Lower lobe of right lung (tissue), 2 donors: ENCODE measurements around the gene PIK3R4. TPM values are rescaled to one million over a fixed set of nuclear protein-coding genes. Genes with fewer than 3 reads are reported as not detected.

Experiments used
- ATAC-seq, 2 donors: fragments of 200-7000 bp; cut with Tn5 transposase; one replicate each; pipeline ENCODE4 v1.9.1; 2020 to 2022; ENCODE audit warnings: mild to moderate bottlenecking in 2 of 2, moderate library complexity in 2 of 2
- DNase-seq: peaks from one replicate; pipeline ENCODE4 v3.0.0-alpha.2; 2020
- H3K27ac ChIP-seq: fragments of 200-600 bp; one replicate; pipeline ENCODE4 v1.8.0; 2022
- H3K27me3 ChIP-seq: fragments of 200-600 bp; one replicate; pipeline ENCODE4 v1.8.0; 2022; ENCODE audit warnings: low read depth
- H3K36me3 ChIP-seq: fragments of 200-600 bp; one replicate; pipeline ENCODE4 v1.8.0; 2022; ENCODE audit warnings: mild to moderate bottlenecking
- H3K4me1 ChIP-seq: fragments of 200-600 bp; one replicate; pipeline ENCODE4 v1.8.0; 2022
- H3K4me3 ChIP-seq: fragments of 200-600 bp; one replicate; pipeline ENCODE4 v1.8.0; 2022; ENCODE audit warnings: mild to moderate bottlenecking
- H3K9me3 ChIP-seq: fragments of 200-600 bp; one replicate; pipeline ENCODE4 v1.8.0; 2022
- intact Hi-C: fragments of 100-400 bp; cut with DNase I; formaldehyde crosslinking; loops from one replicate; pipeline ENCODE4 v1.11.0; 2022
- long read RNA-seq: library from polyadenylated mRNA; unstranded; transcript quantifications from one replicate; pipeline ENCODE4 v2.0.0, GENCODE V29; 2021
- total RNA-seq: library from RNA; stranded (reverse); fragmentation: NEBNext Ultra II Directional; extraction: Animal tissue kit (Norgen Biotek cat#: 25700); gene quantifications from one replicate; pipeline ENCODE4 v1.2.1, GENCODE V29; 2021
- TF ChIP-seq, protein P1 (sequence below): fragments of 200-600 bp; IDR thresholded peaks from one replicate; pipeline ENCODE4 v1.8.0; 2022; ENCODE audit warnings: antibody characterized with exemption, mild to moderate bottlenecking
- donor health status: DM: no; HTN: yes; CAD: no; lungs with severe emphysema.

The PIK3R4 gene
- total RNA-seq, result 26.3 TPM
- long read RNA-seq, full-length matches to known transcripts, result 8 of 17 reads
- long read RNA-seq, partial matches to known transcripts, result 8 of 17 reads
- long read RNA-seq, other reads (novel, unspliced or antisense), result 1 of 17 reads

DNA sequence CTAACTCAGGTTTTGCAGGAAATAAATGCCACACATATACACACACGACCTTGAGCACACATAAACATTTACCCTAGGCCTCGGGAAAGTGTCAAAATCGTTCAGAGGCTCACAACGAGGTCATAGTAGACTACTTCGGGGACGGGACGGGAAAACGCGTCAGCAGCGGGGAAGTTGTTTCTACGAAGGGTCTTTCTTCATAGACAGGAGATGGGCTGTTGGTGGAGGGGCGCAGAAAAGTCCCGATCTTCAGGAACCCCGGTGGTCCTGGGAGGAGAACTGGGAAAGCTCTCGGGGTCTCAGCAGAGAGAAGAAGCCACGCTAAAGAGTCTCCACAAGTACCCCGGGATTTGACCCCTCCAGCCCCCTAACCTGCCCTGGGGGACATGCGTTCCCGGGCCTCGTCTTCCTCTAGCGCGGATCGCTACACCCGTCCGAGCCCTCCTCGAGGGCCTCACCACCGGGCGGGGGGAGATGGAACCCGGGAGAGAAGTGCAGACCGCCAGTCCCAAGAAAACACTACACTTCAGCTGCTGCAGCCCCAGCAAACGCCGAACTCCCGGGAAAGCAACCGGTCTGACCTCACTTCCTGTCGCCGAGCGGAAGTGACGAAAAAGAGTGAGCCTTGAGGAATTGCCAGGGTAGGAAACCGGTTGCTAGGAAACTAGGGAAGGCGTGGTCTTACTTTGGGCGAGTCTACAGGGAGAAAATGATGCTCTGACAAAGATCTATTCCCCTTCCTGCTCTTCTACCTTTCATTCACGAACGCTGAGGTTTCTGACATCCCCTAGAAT, at the start of gene PIK3R4:
TSS of gene PIK3R4 (minus strand) at position 584 of the 794 bp plus-strand sequence. CDS start 1,611 bp downstream, outside the sequence.
- Histone ChIP-seq H3K27me3 (no peaks in the 10 kb centered on the region), H3K4me3 (peak within 1 kb of the TSS; percentile 77), H3K27ac (peak within 1 kb of the TSS; percentile 90), H3K4me1 (peaks cover 45% of the 10 kb centered on the region), H3K9me3 (no peaks in the 10 kb centered on the region), H3K36me3 (peaks cover 12% of the 10 kb centered on the region)
- intact Hi-C loops, result no loop called here
- TF ChIP-seq, protein P1, sequence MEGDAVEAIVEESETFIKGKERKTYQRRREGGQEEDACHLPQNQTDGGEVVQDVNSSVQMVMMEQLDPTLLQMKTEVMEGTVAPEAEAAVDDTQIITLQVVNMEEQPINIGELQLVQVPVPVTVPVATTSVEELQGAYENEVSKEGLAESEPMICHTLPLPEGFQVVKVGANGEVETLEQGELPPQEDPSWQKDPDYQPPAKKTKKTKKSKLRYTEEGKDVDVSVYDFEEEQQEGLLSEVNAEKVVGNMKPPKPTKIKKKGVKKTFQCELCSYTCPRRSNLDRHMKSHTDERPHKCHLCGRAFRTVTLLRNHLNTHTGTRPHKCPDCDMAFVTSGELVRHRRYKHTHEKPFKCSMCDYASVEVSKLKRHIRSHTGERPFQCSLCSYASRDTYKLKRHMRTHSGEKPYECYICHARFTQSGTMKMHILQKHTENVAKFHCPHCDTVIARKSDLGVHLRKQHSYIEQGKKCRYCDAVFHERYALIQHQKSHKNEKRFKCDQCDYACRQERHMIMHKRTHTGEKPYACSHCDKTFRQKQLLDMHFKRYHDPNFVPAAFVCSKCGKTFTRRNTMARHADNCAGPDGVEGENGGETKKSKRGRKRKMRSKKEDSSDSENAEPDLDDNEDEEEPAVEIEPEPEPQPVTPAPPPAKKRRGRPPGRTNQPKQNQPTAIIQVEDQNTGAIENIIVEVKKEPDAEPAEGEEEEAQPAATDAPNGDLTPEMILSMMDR, result no peak
- peak; percentile 95 to 97 for ATAC-seq
- DNase-seq, result peak; percentile 93

DNA sequence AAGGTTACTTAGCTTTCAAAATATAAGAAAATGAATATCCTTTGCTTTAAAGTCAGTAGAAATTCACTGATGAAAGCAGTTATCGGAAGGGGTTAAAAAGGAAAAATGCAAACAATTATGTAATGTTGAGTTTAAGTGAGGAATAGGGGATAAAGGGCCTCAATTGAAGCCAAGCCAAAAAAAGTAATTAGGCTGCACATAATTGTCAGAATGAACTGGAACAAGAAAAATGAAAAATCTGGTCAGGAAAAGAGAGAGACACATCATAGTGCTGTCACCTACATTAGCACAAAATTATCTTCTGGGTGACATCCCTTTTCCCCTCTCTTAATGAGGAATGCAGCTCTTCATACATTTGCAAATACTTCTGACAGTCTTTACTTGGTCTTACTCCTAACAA, 48.8 kb upstream of the PIK3R4 start:
- Histone ChIP-seq H3K9me3 (no peaks in the 10 kb centered on the region), H3K4me1 (no peaks in the 10 kb centered on the region), H3K27ac (no peak overlapping the region), H3K4me3 (no peak overlapping the region), H3K27me3 (no peaks in the 10 kb centered on the region), H3K36me3 (no peaks in the 10 kb centered on the region)
- intact Hi-C loops, result no loop called here
- ATAC-seq (no peak), DNase-seq (no peak)
- TF ChIP-seq, protein P1, result no peak

DNA sequence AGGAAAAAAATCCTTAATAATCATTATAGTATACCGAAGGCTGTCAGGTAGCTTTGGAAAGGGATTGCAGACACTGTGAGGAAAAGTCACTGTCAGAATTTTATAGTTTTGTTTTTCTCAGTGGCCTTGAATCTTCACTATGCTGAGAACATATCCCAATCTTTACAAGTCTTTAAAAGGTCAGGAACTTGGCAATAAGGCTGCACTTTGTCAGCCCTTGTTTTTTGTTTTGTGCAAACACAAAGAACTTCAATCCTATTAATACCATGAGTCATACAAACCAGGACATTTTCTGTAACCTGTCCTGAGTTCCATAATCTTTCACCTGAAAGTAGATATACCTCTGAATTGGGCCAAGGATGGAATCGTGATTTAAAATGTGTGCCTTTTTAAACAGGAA, 45.6 kb upstream of the PIK3R4 start:
- H3K4me1 ChIP-seq, result no peaks in the 10 kb centered on the region
- H3K27me3 ChIP-seq, result no peaks in the 10 kb centered on the region
- H3K9me3 ChIP-seq, result no peaks in the 10 kb centered on the region
- no peak overlapping the region for H3K4me3 ChIP-seq
- DNase-seq, result no peak
- ATAC-seq, result no peak
- H3K36me3 ChIP-seq, result no peaks in the 10 kb centered on the region
- TF ChIP-seq, protein P1, result no peak
- H3K27ac ChIP-seq, result no peak overlapping the region
- intact Hi-C loops, result no loop called here

DNA sequence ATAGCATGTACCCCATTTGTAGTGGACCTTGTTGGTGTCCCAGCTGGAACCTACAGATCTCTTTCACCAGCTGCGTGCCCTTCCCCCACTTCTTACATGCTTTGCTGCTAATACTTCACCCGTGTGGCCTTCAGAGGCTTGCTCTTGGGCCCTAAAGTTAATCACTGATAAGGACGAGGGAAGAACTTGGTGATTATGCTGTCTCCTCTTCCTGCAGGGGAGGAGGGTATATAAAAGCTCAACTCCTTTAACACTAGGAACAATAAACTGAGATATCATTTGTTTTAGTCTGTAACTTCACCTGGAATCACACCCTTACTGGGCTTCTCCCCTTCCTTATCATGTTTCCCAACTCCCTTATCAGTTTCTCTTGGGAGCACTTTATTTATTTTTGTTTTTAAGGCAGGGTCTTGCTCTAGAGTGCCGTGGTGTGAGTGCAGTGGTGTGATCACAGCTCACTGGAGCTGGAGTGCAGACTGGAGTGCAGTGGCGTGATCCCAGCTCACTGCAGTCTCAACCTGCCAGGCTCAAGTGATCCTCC, 43.2 kb upstream of the PIK3R4 start:
- intact Hi-C loops, result no loop called here
- H3K4me3 ChIP-seq, result no peak overlapping the region
- TF ChIP-seq, protein P1, result no peak
- ATAC-seq (no peak), DNase-seq (no peak)
- no peaks in the 10 kb centered on the region for H3K27me3 ChIP-seq
- no peak overlapping the region for H3K27ac ChIP-seq
- H3K36me3 ChIP-seq, result no peaks in the 10 kb centered on the region
- no peaks in the 10 kb centered on the region for H3K9me3 ChIP-seq
- no peaks in the 10 kb centered on the region for H3K4me1 ChIP-seq

DNA sequence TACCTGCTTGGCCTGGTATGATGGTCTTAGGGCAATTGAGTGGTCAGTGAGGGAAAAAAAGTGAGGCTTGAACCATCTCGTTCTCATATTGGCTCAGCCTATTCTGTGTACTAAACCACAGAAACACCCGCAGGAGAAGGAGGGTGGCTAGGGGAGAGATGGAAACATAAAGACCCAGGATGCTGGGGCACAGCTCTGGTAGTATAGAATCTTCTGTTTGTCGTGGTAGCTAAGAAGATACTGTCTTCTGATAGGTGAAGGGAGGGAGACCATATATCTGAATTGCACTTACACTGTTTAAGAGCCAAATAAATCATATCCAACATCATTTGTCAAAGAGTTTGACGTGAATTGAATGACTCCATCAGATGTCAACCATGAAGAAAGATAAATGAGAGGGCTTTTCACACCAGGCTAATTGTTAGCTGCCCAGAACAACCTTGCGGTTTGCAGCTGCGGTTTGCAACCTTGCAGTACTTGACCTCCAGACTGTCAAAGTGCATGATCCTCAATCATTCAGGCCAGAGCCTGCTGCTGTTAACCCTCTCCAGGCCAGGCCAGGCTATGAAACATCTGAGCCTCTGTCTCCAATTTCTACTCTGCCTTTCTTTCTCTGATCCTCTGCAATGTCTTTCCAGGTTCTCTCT, 40.9 kb upstream of the PIK3R4 start:
- H3K36me3 ChIP-seq, result no peaks in the 10 kb centered on the region
- no peaks in the 10 kb centered on the region for H3K9me3 ChIP-seq
- no peaks in the 10 kb centered on the region for H3K27me3 ChIP-seq
- H3K27ac ChIP-seq, result no peak overlapping the region
- ATAC-seq (no peak), DNase-seq (no peak)
- no peaks in the 10 kb centered on the region for H3K4me1 ChIP-seq
- intact Hi-C loops, result no loop called here
- no peak overlapping the region for H3K4me3 ChIP-seq
- TF ChIP-seq, protein P1, result no peak
